CD4-positive, alpha-beta T cell treated with Interleukin-15 for 1 hour (primary cell): ENCODE results near the gene PMAIP1.

Source experiments
- DNase-seq: peaks from one replicate; pipeline ENCODE4 v3.0.0-alpha.2; 2020

Gene PMAIP1

GRCh38 chr18:59915606-59916005 lies 15.8 kb downstream of the PMAIP1 start:
- DNase-seq: no peak

GRCh38 chr18:59916746-59917145 lies 16.9 kb downstream of the PMAIP1 start:
- DNase-seq: no peak

GRCh38 chr18:59917422-59917821 lies 17.6 kb downstream of the PMAIP1 start:
- peak; percentile 34 for DNase-seq

- peak; percentile 39 for DNase-seq
These were observed 18.5 kb downstream of the PMAIP1 start for GRCh38 chr18:59918320-59918755.

GRCh38 chr18:59918997-59919396 lies 19.2 kb downstream of the PMAIP1 start:
- DNase-seq: no peak

- DNase-seq: no peak
These were observed 21.6 kb downstream of the PMAIP1 start for GRCh38 chr18:59921384-59921891.

- no peak for DNase-seq
These were observed 23.9 kb downstream of the PMAIP1 start for GRCh38 chr18:59923539-59924196.

- no peak for DNase-seq
These were observed 26.3 kb downstream of the PMAIP1 start for GRCh38 chr18:59926131-59926530.

- no peak for DNase-seq
These were observed 27.5 kb downstream of the PMAIP1 start for GRCh38 chr18:59927246-59927825.

- DNase-seq: no peak
These were observed 28.4 kb downstream of the PMAIP1 start for GRCh38 chr18:59928201-59928600.

- no peak for DNase-seq
These were observed 30.0 kb downstream of the PMAIP1 start for GRCh38 chr18:59929621-59930295.

- no peak for DNase-seq
These were observed 32.6 kb downstream of the PMAIP1 start for GRCh38 chr18:59932401-59932800.

- DNase-seq: no peak
These were observed 38.9 kb downstream of the PMAIP1 start for GRCh38 chr18:59938676-59939075.

- DNase-seq: no peak
These were observed 39.3 kb downstream of the PMAIP1 start for GRCh38 chr18:59939127-59939526.

GRCh38 chr18:59940068-59940467 lies 40.3 kb downstream of the PMAIP1 start:
- DNase-seq: no peak

GRCh38 chr18:59941331-59941730 lies 41.5 kb downstream of the PMAIP1 start:
- DNase-seq: no peak

GRCh38 chr18:59942601-59943000 lies 42.8 kb downstream of the PMAIP1 start:
- DNase-seq: no peak

GRCh38 chr18:59945544-59945943 lies 45.7 kb downstream of the PMAIP1 start:
- no peak for DNase-seq

GRCh38 chr18:59950215-59950944 lies 50.6 kb downstream of the PMAIP1 start:
- DNase-seq: no peak

GRCh38 chr18:59951591-59951990 lies 51.8 kb downstream of the PMAIP1 start:
- no peak for DNase-seq

- no peak for DNase-seq
These were observed 52.6 kb downstream of the PMAIP1 start for GRCh38 chr18:59952283-59953007.
